GM10847 (cell line): ENCODE data around the gene SMARCA2.

Experiments
- POLR2A ChIP-seq: IDR thresholded peaks from 2 replicates; pipeline ENCODE4 v1.6.1; 2011; ENCODE audit not compliant: insufficient read length; ENCODE audit errors: extremely low read depth

SMARCA2 gene

GRCh38 chr9:2242831-2243330 lies 227.7 kb downstream of the SMARCA2 start:
- TF ChIP-seq POLR2A: no peak
